Ishikawa (cell line): Measurements from ENCODE around the gene GOLGA2.

ENCODE experiments used
- CEBPB ChIP-seq: IDR thresholded peaks from 2 replicates; pipeline ENCODE4 v1.6.1; 2012
- CREB1 ChIP-seq: IDR thresholded peaks from 2 replicates; pipeline ENCODE4 v1.6.1; 2012; ENCODE audit warnings: low read depth
- EGR1 ChIP-seq: IDR thresholded peaks from 2 replicates; pipeline ENCODE4 v1.6.1; 2012
- EP300 ChIP-seq: IDR thresholded peaks from 2 replicates; pipeline ENCODE4 v1.6.1; 2012; ENCODE audit warnings: borderline replicate concordance
- FOXM1 ChIP-seq: IDR thresholded peaks from 2 replicates; pipeline ENCODE4 v1.6.1; 2012; ENCODE audit warnings: low read depth, borderline replicate concordance
- NFIC ChIP-seq: IDR thresholded peaks from 2 replicates; pipeline ENCODE4 v1.6.1; 2012
- RAD21 ChIP-seq: IDR thresholded peaks from 2 replicates; pipeline ENCODE4 v1.6.1; 2012; ENCODE audit warnings: low read depth
- TAF1 ChIP-seq: IDR thresholded peaks from 2 replicates; pipeline ENCODE4 v1.6.1; 2012; ENCODE audit warnings: low read depth, mild to moderate bottlenecking
- TCF12 ChIP-seq: IDR thresholded peaks from 2 replicates; pipeline ENCODE4 v1.6.1; 2012; ENCODE audit warnings: low read depth
- TEAD4 ChIP-seq: IDR thresholded peaks from 2 replicates; pipeline ENCODE4 v1.6.1; 2012
- YY1 ChIP-seq: IDR thresholded peaks from 2 replicates; pipeline ENCODE4 v1.6.1; 2012; ENCODE audit warnings: low read depth
- ZBTB7A ChIP-seq: IDR thresholded peaks from 2 replicates; pipeline ENCODE4 v1.6.1; 2012; ENCODE audit warnings: low read depth
- TF ChIP-seq, protein P1 (sequence below): IDR thresholded peaks from 2 replicates; pipeline ENCODE4 v1.6.1; 2012; ENCODE audit warnings: low read depth, mild to moderate bottlenecking
- TF ChIP-seq, protein P2 (sequence below): IDR thresholded peaks from 2 replicates; pipeline ENCODE4 v1.6.1; 2012
- TF ChIP-seq, protein P3 (sequence below): IDR thresholded peaks from 2 replicates; pipeline ENCODE4 v1.6.1; 2012

Gene GOLGA2

DNA sequence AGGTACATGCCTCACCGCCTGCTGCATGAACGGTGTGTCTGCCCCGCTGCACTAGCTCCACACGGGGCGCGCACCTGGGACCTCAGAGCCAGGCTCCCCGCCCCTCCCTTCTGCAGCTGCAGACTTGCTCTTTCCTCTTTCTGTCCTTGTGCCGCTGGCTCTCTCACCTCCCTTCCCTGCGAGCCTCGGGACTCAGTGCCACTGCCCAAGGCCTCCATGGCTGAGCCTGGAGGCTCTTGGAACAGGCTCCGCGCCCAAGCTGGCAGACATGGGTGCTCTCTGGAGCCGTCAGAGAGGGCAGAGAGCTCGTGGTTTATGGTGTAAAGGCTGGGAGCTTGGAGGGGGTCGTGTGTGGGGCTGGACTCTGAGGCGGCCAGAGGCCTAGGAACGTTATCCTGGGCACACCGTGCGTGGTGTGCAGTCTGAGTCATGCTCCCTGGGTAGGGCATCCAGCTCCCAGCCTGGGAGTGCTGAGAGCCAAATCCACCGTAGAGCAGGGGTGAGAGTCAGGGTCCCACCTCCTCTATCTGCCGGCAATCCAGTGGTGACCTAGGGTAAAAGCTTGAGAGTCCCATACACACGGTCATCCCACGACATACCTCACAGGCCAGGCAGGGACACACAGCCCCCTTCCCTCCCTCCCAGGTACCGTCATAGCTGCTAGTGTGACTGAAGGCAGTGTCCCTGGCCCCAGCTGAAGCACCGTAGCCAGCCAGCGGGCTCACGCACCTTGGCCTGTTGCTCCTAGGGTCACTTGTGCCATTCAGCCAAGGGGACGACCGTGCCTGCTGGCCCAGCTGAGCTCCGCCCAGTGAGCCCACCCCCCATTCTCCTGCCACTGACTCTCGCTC lies 22.4 kb downstream of the GOLGA2 start:
- TF ChIP-seq NFIC (no peak), RAD21 (no peak), FOXM1 (no peak), TCF12 (no peak), EP300 (no peak), CEBPB (no peak), YY1 (no peak), EGR1 (no peak), TEAD4 (no peak), TAF1 (no peak), ZBTB7A (no peak)
- TF ChIP-seq, protein P1, sequence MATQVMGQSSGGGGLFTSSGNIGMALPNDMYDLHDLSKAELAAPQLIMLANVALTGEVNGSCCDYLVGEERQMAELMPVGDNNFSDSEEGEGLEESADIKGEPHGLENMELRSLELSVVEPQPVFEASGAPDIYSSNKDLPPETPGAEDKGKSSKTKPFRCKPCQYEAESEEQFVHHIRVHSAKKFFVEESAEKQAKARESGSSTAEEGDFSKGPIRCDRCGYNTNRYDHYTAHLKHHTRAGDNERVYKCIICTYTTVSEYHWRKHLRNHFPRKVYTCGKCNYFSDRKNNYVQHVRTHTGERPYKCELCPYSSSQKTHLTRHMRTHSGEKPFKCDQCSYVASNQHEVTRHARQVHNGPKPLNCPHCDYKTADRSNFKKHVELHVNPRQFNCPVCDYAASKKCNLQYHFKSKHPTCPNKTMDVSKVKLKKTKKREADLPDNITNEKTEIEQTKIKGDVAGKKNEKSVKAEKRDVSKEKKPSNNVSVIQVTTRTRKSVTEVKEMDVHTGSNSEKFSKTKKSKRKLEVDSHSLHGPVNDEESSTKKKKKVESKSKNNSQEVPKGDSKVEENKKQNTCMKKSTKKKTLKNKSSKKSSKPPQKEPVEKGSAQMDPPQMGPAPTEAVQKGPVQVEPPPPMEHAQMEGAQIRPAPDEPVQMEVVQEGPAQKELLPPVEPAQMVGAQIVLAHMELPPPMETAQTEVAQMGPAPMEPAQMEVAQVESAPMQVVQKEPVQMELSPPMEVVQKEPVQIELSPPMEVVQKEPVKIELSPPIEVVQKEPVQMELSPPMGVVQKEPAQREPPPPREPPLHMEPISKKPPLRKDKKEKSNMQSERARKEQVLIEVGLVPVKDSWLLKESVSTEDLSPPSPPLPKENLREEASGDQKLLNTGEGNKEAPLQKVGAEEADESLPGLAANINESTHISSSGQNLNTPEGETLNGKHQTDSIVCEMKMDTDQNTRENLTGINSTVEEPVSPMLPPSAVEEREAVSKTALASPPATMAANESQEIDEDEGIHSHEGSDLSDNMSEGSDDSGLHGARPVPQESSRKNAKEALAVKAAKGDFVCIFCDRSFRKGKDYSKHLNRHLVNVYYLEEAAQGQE: no peak
- TF ChIP-seq, protein P2, sequence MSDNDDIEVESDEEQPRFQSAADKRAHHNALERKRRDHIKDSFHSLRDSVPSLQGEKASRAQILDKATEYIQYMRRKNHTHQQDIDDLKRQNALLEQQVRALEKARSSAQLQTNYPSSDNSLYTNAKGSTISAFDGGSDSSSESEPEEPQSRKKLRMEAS: no peak

DNA sequence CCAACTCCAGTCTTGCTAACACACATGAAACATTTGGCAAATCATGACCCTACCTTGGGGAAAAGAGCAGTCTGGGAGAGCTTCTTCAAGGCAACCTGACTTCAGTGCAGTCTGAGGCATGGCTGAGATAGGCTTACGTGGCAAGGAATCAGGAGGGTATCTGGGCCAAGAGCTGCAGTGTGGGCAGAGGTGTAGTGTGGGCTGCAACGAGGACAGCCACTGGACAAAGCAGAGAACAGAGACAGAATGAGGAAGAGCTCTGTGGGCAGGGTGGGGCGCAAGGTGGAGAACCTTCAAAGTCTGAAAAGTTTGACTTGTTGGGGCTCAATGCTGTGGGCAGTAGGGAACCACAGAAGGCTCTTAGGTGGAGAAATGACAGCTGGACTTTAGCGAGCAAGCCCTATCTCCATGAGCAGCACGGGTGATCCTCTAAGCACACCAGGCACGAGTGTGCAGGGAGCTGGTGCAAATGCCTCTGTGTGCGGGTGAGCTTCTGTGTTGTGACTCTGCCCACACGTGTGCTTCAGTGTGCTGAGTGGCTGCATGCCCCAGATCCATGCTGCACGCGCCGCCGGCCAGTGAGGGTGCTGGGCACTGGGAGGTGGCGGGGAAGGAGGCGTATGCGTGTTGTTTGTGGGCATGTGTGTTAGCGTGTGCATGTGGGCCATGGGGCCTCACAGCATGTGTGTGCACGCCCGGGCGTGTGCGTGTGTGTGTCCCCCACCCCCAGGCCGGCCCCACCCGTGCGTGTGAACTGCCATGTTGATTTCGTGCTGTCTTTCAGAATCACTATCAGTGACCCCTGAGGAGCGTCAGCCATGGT lies 23.3 kb downstream of the GOLGA2 start:
- TF ChIP-seq NFIC: no peak
- no peak for TF ChIP-seq EGR1
- no peak for TF ChIP-seq FOXM1
- TF ChIP-seq, protein P1: no peak
- no peak for TF ChIP-seq CREB1
- TF ChIP-seq TEAD4: no peak
- no peak for TF ChIP-seq YY1
- no peak for TF ChIP-seq RAD21
- no peak for TF ChIP-seq TAF1
- TF ChIP-seq ZBTB7A: no peak

DNA sequence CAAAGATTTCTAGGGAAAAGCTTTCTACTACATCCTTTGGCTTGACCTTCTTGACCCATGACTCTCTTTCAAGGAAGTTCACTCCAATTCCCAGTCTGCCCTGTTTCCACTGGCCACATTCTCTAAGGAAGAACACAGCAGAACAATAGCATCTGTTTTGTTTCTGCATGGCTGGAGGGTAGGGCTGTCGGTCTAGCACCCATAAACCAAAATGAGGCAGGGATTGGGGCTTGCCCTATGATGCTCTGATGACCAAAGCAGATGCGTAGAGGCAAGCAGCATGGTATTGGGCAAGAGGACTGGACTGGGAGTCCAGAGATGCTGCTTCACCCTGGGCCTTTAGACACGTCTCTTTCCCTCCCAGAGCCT lies 24.1 kb downstream of the GOLGA2 start:
- TF ChIP-seq, protein P3, sequence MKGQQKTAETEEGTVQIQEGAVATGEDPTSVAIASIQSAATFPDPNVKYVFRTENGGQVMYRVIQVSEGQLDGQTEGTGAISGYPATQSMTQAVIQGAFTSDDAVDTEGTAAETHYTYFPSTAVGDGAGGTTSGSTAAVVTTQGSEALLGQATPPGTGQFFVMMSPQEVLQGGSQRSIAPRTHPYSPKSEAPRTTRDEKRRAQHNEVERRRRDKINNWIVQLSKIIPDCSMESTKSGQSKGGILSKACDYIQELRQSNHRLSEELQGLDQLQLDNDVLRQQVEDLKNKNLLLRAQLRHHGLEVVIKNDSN: no peak
- TF ChIP-seq YY1 (no peak), TCF12 (no peak), ZBTB7A (no peak), TAF1 (no peak), RAD21 (no peak), CEBPB (no peak), FOXM1 (no peak), NFIC (no peak), TEAD4 (no peak), EGR1 (no peak)
- TF ChIP-seq, protein P1: no peak
- TF ChIP-seq, protein P2: no peak

DNA sequence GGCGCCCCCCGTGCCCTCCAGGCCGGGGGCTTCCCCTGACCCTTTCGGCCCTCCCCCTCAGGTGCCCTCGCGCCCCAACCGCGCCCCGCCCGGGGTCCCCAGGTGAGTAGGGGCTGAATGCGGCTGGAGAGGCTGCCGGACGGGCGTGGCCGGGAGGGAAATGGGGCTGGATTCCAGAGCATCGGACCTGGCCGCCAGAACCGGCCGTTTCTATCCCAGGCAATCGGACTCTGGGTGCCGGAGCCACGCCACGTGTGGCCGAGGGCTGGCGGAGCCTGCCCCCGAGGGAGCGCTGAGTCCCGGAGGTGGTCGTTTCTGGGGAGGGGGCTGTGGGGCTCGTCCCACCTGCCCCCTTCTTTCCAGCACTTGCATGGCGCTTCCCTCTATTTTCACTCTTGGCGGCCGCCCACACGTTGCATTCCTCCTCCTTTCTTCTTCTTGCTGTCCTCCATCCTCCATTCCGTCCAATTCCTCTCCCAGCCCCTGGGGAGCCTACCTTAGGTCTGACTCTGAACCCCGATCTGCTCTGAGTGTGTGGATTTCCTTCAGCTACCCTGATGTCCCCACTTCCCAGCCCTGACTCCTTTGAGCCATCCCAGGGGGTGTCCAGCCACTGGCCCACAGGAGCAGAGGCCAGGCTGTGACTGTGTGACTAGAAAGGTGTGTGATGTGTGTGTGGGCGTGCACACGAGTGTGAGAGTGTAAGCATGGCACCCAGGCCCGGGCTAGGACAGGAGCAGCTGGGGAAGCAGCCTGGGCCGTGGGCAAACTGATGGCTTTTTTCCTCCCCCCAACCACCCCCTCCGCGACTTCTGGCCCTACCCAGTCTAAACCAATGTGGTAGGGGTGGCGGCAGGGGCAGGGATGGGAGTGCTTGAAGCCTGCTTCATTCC lies 24.7 kb downstream of the GOLGA2 start:
- TF ChIP-seq, protein P2: peak; percentile 48; the same call in 1 of the 2 replicates
- TF ChIP-seq YY1 (no peak), ZBTB7A (no peak), FOXM1 (no peak)
- TF ChIP-seq, protein P1: no peak
